C4-2B (cell line): ENCODE measurements around the gene GLYATL1B.
"Not testable (repeated sequence)": the region's sequence is repeated elsewhere in the genome, so short reads cannot be mapped to it uniquely, and the experiment has no call there.

ENCODE experiments used
- CTCF ChIP-seq: fragments of 450-650 bp; conservative IDR thresholded peaks from 2 replicates; pipeline ENCODE4 v1.5.1; 2017; ENCODE audit warnings: mild to moderate bottlenecking
- ZFX ChIP-seq: fragments of 450-650 bp; IDR thresholded peaks from 2 replicates; pipeline ENCODE4 v1.6.1; 2017

GRCh38 chr11:59052355-59052754 lies 33.8 kb upstream of the GLYATL1B start:
- not testable (repeated sequence) for TF ChIP-seq CTCF, ZFX
